Measurements from ENCODE around the gene LRRC45.
"Not testable (repeated sequence)": the region's sequence is repeated elsewhere in the genome, so short reads cannot be mapped to it uniquely, and the experiment has no call there.

The LRRC45 gene

DNA sequence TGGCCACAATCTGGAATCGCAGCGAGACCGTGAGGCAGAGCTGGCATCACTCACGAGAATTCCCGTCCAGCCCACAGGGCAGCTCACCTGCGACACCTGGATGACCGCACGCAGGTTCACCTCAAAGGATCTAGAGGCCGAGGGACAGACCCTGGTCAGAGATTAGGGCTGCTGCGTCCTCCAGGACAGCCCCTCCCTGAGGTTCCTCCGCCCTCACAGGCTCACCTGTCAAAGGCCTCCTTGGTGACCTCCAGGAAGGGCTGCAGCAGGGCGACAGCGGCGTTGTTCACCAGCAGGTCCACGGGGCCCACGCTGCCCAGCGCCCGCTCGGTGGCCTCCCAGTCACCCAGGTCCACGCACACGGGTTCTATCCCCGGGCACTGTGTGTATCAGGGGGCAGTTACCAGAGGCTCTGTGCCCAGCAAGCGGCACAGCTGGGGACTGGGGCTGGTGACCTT lies 13.6 kb downstream of the LRRC45 start:
- no peak for DNase-seq (ENCODE audit: low read depth)

DNA sequence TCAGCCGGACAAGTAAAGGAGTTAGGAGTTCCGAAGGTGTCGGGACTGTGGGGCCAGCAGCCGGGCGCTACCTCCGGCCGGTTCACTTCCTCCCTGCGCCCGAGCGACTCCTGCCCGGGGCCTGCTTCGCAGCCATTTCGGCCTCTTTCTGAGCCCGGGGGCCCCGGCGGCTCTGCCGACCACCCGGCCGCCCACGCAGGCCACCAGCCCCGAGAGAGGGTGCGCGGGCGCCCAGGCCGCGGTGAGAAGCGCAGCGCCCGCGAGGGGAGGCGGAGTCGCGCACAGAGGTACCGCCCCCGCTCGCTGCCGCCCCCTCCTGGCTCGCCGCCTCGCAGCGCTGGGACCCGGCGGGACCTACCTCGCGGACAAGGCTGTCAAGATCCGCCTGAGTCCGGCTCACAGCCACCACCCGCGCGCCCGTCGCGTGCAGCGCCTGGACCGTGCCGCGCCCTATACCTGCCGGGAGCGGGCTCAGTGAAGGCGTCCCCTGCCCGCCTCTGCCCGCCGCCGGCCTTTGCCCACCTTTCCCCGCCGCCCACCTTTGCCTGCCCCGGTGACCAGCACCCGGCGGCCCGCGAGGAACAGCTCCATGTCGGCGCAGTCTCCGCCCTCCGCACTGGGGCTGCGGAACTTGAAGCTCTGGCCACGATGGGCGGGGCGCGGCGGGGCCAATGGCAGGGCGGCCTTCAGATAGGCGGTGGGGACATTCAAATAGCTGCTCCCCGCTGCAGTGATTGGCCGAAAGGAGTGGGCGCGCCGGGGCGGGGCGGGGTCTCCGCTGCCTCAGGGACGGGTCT lies 14.2 kb downstream of the LRRC45 start, which contains the start of gene DCXR:
Gene DCXR (minus strand): TSS at position 606 of the 797 bp plus-strand sequence. CDS start 15 bp downstream, at position 591.
- peak; percentile 84 for DNase-seq (ENCODE audit: low read depth)

DNA sequence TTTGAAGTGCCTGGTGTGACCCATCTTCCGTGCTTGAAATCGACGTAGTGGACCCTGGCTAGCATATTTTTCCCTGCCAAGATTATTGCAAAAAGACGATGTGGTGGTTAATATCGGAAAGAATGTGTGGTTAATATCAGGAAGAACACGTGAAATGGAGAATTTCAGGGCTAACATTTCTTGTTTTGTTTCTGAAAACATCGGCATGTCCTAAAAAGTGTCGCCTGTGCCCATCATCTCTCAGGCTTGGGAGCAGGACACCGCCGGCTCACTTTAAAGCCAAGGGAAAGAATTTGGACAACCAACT lies 14.7 kb downstream of the LRRC45 start:
- no peak for DNase-seq (ENCODE audit: low read depth)

DNA sequence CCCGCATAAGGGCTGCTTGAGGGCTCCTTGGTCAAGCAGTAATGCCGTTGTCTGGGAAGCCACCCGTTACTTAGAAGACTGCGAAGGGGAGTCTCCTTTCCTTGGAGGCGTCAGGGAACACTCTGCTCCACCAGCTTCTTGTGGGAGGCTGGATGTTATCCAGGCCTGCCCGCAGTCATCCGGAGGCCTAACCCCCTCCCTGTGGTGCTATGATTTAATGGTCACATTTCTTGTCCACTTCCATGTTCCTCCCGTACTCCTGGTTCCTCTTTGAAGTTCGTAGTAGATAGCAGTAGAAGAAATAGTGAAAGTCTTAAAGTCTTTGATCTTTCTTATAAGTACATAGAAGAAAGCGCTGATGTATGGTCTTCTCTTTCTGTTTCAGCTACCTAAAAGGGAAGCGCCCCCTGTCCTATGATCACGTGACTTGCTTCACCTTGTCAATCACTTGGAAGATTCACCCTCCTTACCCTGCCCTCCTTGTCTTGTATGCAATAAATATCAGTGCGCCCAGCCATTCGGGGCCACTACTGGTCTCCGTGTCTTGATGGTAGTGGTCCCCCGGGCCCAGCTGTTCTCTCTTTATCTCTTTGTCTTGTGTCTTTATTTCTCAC lies 15.8 kb downstream of the LRRC45 start:
- DNase-seq (ENCODE audit: low read depth) = not testable (repeated sequence)

DNA sequence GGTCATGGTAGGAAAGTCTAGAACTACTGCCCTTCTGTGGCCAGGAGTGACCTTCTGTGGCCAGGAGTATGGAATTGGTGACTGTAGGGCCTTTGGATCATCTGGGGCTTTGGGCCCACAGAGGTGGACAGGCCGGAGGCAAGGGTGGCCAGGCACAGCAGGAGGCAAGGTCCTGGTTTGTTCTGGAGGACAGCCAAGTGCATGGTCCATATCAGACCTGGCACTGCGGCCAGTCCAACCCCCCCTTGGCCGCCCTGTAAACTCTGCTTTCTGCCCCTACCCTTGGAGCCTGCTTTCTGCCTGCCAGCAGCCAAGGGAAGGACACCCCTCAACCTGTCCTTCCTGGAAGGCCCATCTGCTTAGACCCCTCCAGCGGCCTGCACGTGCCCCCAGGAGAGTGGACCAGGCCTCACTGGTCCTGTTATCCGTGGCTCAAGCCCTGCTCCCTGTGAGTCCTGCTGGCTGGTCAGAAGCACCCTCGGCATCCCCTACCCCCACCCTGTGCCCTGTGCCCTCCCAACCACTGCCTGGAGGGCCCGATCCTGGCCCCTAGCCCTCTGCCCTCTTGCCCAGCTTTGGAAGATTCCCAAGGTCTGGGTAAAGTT lies 16.7 kb downstream of the LRRC45 start:
- no peak for DNase-seq (ENCODE audit: low read depth)

DNA sequence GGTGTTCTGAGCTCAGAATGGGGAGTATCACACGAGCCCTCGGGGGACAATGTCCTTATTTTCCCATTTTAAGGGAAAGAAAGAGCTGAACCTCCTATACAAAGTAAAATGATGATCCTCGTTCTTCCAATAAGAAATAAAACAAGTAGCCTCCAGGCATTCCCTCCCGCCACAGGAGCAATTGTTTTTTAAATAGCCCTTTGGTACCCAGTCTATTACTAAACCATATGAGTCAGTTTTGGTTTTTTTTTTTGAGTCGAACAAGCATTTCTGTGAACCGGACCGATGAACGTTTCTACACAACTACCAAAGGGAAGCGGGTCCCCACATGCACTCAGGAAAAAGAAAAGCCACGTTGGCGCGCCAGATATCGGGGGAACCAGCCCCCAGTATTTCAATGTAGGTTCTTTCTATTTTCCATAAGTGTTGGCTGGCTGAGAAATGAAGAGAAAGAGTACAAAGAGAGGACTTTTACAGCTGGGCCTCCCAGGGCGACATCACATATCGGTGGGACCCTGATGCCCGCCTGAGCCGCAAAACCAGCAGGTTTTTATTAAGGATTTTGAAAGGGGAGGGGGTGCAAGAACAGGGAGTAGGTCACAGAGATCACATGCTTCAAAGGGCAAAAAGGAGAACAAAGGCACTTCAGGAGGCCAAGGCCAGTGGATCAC lies 18.2 kb downstream of the LRRC45 start:
- DNase-seq (ENCODE audit: low read depth) = no peak

DNA sequence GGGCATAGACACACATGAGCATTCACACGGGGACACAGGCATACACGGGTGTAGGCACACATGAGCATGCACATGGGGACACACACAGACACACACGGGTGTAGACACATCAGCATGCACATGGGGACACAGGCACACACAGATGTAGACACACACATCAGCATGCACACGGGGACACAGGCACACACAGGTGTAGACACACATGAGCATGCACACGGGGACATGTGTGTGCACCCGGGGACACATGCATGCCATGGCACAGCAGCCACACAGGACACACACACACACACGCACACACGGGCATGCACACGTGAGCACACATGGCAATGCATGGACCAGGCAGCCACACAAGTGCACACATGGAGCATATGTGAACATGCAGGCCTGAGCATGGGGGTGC lies 19.5 kb downstream of the LRRC45 start:
- no peak for DNase-seq (ENCODE audit: low read depth)

DNA sequence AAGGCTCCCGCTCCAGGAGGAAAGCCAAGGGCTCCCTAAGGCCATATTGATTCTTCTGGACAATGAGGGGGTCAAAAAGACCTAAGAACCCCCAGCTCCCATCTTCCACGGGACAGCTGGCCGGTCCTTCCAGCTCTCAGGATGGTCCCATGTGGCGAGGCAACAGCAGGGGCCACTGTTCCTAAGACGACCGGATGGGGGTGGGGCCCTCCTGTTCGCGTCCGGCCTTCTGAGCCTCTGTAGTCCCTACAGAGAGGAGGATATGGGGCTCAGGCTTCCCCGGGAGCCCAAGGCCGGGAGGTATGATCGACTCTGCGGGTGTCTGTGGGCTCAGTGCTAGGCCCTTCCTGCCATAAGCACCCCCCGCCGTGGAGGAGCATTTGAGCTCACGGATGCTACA lies 20.4 kb downstream of the LRRC45 start:
- DNase-seq (ENCODE audit: low read depth) = no peak

DNA sequence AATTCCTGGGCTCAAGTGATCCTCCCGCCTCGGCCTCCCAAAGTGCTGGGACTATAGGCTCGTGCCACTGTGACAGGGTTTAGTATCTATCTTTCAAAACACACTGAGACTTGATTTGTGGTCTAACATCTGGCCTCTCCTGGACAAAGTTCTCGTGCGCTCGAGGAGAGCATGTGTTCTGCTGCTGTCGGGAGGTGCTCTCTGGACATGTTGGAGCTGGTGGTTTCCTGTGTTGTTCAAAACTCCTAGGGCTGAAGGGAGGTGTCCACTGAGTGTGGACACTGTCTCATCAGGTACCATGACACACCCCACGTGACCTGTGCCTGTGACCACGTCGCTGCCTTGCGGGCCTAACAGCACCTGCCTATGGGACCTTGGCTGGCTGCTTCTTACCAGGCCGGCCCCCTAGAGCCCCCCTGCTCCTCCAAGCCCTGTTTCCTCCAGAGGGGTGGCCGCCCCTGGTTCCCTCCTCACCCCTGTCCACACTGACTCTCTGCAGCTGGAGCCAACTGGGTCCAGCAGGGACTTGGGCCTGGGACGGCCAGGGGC lies 22.9 kb downstream of the LRRC45 start:
- DNase-seq (ENCODE audit: low read depth) = no peak

DNA sequence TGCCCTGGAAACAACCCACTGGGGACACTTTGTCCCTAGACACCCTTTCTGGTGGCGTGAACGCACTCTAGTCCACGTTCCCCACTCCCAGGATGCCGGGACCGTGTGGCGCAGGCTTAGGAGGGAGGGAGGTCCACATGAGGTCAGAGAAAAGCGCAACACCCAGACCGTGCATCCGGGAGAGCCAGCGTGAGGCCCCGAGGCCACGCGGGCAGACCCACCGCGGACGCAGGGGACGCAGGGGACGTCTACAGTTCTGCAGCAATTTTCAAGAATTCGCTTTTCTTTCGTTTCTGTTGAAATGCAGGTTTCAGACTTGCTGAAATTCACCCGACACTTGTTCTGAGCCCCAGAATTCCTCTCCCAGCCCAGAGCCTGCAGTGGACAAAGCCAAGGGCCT lies 23.8 kb downstream of the LRRC45 start:
- DNase-seq (ENCODE audit: low read depth) = no peak

DNA sequence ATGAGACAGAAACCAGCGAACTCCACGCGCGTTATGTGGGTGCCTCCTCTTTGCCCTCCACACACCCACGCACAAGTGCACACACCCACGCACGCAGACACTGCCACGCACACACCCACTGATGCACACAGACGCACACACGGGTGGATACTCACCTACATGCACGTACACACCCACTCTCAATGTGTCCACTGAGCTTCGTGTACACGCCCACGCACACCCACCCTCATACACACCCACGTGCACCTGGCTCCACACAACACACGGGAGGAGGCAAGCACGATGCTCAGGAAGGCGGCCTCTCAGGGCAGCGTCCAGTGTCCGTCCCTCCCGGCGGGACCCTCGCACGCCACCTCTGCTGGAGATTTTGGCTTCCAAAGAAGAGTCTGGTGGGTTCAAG lies 24.3 kb downstream of the LRRC45 start:
- no peak for DNase-seq (ENCODE audit: low read depth)

DNA sequence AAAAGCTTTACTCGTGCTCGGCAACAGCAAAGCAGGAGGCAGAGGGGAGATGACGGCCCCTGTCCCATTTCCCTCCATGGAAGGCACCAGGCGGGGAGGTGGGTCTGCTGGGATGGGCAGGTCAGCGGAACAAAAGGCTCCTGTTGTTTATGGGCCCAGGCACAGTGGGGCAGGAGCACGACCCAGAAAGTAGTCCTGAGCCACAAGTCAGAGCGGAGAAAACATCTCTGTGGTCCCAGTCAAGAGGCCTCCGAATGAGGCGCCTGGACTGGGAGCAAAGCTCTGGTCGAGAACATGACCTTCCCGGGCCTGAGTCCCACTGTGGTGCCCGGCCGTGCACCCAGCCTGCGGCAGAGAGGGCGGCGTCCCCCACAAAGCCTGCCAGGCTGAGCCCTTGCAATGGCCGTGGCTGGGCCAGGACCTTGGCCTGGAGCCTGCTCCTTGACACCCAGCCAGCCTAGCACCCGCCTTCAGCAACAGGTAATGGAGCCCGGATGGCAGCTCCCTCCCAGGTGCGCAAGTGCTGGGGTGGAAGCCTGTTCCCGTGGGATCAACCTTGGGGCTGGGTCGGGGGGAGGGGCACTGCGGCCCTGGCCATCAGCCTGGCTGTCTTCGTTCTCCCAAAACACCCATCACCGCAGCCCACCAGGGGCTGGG lies 24.9 kb downstream of the LRRC45 start:
- DNase-seq (ENCODE audit: low read depth) = no peak

DNA sequence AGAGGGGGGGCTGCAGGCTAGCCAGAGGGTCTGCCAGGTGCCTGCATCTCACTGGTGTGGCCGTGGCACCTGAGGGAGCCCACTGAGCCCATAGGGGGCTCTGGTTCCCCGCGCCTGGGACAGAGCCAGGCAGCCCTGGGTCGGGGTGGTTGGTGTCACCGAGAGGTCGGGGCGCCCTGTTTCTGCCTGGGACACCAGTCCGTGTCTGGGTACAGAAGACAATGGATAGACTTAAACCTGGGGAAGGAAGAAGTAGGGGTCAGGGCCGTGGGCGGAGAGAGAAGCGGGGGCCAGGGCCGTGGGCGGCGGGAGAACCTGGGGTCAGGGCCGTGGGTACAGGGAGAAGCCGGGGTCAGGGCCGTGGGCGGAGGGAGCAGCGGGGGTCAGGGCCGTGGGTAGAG lies 25.5 kb downstream of the LRRC45 start:
- DNase-seq (ENCODE audit: low read depth) = no peak

DNA sequence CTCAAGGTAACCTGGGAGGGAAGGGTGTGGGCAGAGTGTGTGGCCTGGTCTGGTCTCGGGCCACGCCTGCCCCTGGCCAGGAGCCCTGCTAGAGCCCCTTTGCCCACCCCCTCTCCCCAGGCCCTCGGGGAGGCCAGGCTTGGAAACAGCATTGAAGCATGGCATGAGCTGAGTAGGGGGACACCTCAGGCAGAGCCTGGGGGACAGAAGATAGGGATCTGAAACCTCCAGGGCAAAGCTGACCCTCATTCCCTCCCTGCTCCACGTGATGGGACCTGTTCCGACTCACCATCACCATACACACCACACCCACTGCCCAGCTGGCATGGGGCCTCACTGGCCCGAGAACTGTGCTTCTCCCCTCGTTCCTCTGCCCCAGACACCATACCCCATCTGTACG lies 26.0 kb downstream of the LRRC45 start:
- DNase-seq (ENCODE audit: low read depth) = no peak

DNA sequence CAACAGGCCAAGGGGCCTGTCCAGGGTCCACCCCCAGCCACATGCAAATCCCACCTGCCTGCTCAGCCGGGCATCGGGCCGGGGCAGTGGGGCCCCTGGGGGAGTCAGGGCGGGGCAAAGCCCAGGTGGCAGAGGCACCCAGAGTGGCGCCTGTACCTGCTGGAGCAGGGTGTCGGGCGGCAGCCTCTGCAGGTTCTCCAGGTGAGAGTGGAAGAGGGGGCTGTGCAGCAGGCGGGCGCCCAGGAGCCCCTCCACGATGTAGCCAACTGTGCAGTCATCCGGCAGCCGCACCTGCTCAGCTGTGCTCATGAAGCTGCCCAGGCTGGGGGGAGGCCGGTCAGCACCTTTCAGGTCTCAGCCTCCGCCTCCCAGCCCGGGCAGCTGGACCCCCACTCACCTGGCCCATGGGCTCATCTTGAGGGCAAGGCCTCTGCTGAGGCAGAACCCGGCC lies 26.4 kb downstream of the LRRC45 start:
- no peak for DNase-seq (ENCODE audit: low read depth)

DNA sequence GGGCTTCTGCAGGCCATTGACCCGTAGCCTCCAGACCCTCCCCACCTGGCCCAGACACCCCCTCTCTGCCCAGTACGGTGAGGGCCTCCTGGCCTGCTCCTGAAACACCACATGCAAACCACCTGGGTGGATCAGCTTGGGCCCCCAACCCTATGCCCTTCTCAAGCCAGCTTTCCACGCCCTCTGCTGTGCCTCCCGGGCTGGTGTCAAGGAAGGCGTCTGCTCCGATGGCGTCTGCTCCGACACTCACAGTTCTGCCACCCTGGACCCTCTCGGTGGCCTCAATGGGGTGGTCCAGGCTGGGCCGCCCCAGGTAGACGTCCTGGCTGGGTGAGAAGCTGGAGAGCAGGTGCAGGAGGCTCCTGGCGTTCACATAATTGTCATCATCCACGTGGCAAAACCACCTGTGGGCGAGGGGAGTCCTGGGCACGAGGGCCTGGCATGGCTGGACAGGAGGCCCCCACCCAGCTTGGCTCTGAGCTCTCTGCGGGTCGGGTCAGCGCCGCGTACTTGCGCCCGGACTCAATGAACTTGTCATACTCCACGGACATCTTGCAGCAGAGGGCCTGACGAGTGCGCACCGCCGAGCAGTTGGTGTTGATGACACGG lies 27.2 kb downstream of the LRRC45 start:
- no peak for DNase-seq (ENCODE audit: low read depth)

DNA sequence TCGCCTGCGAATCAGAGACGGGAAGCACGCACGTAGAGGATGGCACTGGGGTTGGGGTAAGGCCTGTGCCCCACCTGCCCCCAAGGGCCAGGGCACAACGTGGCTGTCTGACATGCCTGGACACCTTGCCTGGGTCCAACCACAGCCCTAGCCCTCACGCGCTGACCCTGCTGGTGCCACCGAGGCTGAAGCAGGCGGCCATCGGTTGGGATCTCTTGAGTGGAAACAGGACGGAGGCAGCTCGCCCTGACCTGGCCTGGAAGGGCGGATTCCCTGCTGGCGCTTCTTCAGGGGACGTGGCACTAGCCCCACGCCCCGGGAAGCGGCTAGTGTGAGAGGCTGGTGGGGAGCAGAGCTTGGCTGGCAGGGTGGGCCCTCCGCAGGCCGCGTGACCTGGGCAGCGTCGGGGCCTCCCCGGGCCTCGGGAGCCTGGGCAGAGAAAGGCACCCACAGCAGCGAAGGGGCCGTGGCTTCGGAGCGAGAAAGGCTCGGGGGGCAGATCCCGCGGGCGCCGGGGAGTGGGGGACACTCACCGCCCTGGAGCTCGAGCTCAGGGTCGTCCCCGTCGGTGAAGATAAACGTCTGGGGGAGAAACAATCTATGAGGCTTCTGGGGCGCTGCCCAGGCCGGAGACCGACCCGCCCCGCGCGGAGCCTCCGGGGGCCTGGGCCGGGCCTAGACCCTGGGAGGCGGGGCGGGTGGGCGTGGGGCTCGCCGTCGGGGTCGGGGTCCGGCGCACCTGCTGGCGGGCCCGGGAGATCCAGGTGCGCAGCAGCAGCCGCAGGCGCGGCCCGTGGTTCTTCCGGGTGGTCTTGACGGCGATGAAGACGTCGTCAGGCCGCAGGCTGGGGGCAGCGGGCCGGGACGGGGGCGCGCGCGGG lies 27.9 kb downstream of the LRRC45 start:
- no peak for DNase-seq (ENCODE audit: low read depth)

DNA sequence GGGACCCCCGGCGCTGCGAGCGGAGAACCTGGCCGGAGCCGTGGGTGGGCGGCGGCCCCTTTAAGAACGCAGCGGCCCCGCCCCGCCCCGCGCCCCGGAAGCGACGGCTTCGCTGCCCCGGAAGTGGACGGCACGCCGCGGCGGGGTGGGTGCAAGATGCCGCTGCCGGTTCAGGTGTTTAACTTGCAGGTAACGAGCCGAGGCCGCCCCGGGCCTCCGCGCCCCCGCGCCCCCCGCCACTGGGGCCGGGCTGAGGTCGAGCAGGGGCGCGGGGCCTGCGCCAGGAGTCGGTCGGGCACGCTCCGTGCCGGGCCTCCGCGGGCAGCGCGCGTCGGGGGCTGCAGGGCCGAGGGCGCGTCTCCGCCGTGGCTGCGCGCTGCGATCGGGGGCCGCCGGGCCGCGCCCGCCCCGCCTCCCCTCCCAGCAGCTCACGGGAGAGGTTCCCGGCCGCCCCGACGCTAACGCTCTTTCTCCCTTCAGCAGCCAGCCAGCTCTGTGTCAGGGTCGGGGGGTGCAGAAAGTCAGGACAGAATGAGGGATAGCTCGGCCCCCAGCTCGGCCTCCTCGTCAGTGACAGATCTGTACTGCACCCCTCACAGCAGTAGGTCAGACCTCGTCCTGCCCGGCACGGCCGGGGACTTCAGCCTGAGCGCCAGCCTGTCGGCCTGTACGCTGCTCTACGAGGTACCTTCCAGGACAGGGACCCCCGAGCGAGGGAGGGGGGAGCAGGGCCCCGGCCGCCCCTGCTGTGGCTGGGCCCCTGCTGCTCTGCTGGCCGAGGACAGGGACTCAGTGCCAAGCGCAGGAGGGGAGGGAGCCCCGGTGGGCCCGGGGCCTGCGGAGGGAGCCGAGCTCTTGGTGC lies 28.9 kb downstream of the LRRC45 start, which contains the start of the genes GPS1 and RFNG:
Gene GPS1 (plus strand): TSS at position 123 of the 862 bp plus-strand sequence. CDS start 34 bp downstream, at position 157.
Gene RFNG (minus strand): TSS at position 36 of the 862 bp plus-strand sequence. CDS start 45 bp downstream, outside the sequence.
- peak; percentile 74 for DNase-seq (ENCODE audit: low read depth)

DNA sequence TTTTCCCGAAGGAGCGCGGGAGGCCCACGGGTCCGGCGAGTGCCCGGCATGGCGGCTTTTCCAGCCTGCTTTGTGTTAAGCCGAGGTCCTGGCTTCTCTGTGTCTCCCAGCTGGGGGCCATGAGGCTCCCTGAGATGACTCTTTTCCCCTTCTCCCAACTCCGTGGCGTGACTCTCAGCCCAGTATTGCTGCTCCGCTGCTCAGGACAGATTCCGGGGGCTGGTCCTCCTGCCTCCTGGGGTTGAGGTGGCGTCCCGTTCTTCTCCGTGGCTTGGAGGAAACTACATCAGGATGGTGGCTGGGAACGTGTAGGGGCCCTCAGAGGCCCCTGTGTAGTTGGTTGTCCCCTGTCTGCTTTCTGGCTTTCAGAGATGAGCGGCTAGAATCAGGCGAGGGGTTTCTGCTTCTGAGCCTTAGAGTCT lies 29.5 kb downstream of the LRRC45 start:
- no peak for DNase-seq (ENCODE audit: low read depth)
